GM12874 (cell line): ENCODE results near the gene NOL4L.

Experiments
- TF ChIP-seq, protein P1 (sequence below): IDR thresholded peaks from 2 replicates; pipeline ENCODE4 v1.5.1; 2011; ENCODE audit warnings: low read depth, mild to moderate bottlenecking, control low read depth, low read length, moderate library complexity; ENCODE audit not compliant: insufficient read depth

The NOL4L gene

DNA sequence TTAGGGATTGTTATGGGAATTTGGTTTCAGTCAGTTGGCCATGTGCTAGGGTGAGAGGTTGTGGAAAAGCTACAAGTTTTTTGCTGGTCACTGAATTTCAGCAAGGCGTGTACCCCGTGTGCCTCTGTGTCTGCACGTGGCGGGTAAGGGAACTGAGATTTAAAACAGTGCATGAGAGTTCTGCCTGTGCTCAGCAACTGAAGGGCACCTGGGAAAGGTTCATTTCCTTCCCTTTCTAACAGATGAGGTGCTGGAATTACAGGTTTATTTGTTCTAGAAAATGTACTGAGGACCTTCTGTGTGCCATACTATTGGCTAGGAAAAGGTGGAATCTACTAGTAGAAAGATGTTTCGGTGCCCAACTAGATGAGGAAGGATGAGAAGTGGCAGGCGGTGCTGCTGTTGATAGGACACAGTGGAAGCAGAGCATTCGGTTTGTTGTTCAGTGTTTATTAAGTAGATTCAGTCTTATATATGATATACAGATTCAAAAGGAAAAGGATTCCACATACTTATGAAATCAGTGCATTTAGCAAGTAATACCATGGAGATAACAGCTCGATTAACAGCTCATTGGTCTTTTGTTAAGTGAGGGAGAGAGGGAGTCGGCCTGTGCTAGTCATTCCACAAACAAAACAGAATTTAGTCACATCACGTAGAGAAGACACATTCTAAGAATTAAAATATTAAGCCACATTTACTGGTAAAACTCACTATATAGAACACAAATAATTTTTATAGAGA is 142.3 kb downstream of the NOL4L start:
- TF ChIP-seq, protein P1, sequence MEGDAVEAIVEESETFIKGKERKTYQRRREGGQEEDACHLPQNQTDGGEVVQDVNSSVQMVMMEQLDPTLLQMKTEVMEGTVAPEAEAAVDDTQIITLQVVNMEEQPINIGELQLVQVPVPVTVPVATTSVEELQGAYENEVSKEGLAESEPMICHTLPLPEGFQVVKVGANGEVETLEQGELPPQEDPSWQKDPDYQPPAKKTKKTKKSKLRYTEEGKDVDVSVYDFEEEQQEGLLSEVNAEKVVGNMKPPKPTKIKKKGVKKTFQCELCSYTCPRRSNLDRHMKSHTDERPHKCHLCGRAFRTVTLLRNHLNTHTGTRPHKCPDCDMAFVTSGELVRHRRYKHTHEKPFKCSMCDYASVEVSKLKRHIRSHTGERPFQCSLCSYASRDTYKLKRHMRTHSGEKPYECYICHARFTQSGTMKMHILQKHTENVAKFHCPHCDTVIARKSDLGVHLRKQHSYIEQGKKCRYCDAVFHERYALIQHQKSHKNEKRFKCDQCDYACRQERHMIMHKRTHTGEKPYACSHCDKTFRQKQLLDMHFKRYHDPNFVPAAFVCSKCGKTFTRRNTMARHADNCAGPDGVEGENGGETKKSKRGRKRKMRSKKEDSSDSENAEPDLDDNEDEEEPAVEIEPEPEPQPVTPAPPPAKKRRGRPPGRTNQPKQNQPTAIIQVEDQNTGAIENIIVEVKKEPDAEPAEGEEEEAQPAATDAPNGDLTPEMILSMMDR, result no peak

DNA sequence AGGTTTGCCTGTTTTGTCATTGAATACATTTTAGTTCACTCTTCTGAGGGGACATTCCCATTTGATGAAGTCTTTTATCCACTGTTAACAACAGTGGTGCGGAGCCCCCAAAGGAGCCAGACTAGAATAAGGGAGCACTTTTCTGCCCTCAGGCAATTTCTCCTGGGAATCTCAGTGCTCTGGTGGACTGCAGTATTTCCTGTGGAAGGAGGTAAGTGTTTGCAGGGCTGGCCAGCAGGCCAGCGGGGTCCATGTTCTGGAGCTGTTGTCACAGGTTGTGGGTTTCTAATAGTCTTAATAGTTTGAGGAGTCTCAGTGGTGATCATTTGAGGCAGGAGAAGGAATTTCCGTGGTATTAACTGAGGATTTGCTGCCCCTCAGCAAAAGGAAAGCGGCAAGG is 143.5 kb downstream of the NOL4L start:
- TF ChIP-seq, protein P1, result no peak

DNA sequence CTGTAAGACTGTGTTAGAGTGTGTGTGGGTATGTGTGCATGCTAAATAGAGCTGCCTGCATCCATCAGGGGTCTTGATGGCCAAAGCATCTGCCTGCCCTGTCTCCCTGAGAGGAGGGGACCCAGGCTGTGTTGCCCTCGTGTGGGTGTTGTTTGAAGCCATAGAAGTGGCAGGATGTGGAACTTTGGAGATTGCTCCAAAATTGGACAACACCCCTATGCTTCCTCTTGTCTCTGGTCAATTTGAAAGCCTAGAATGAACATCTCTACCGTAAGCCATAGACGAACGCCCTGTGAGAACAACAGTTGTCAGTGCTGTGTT is 144.4 kb downstream of the NOL4L start:
- TF ChIP-seq, protein P1, result no peak

DNA sequence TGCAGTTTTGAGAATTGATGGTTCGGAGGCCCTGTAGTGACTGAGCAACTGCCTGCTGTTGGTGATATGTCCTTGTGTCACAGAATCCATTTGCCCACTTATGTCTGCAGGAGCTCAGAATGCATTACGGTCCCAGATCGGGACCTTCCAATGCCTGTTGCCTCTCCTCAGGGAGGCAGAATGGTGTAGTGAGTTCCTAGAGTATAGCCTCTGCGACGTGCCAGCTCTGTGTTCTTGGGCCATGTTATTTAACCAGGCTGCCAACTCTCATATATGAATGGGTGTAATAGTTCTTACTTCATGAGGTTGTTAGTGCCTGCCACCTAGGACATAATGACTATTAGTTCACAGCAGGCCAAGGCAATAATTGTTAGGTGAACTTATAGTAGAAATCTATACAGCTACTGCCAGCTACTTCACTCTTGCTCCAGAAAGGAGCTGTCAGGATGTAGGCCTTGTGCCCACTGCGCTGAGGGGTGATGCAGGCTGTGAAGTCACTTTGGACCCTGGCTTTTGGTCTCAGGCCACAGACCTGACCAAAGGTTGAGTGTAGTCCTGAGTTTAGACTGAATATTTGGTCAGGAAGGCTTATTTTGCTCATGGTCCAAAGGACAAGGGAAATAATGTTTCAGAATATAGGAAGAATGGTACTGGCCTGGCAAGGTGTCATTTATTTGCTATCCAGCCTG is 144.9 kb downstream of the NOL4L start:
- TF ChIP-seq, protein P1, result no peak

DNA sequence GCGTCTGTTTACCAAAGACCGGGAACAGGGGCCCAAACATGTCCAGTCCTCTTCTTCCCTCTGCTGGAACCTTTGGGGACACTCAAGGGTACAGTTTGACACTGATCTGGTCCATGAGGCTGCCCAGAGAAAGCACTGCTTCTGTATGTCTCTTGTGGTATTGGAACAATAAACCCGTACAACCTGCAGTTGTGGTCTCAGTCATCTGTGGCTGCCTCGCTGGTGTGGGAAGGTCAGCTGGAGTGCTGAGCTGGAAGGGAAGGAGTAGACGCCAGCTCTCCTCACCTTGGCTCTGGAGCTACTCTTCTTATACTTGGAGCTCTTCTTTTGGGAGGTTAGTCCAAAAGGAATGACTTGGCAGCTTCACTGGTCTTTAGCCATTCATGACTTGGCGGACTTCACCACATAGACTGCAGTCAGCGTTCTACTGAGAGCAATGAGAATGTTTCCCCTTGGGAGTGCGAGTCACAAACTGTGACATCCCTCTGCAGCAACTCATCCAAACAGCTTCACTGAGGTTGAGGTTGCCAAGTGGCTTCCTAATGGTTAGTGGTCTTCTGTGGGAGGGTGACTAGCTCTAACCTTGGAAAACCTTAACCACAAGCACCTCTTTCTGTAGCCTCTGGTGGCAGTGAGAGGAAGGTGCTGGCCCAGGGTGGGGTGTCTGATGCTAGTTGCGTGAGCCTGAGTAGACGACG is 145.9 kb downstream of the NOL4L start:
- TF ChIP-seq, protein P1, result no peak

DNA sequence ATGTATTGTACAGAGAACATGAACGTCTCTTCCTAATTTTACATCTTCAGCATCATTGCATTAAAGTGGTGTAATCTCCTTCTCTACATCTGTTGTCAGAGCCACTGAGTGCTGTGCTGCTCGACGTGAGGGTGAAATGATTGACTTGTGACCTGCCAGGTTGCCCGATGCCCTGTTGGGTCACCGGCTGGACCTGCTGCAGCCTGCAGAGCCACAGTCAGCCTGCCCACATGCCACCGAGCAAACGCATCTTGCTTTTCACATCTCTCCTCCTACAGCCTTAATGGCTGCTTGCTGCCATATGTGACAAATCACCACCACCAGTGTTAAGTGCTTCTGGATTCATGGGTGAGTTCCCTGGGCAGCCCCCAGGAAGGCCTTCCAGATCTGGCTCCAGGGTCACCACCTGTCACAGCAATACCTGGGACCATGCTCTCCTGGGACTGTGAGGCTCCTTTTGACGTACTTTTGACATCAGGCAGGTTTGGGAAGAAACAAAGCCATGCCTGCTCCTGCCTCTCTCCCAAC is 146.7 kb downstream of the NOL4L start:
- TF ChIP-seq, protein P1, result no peak

DNA sequence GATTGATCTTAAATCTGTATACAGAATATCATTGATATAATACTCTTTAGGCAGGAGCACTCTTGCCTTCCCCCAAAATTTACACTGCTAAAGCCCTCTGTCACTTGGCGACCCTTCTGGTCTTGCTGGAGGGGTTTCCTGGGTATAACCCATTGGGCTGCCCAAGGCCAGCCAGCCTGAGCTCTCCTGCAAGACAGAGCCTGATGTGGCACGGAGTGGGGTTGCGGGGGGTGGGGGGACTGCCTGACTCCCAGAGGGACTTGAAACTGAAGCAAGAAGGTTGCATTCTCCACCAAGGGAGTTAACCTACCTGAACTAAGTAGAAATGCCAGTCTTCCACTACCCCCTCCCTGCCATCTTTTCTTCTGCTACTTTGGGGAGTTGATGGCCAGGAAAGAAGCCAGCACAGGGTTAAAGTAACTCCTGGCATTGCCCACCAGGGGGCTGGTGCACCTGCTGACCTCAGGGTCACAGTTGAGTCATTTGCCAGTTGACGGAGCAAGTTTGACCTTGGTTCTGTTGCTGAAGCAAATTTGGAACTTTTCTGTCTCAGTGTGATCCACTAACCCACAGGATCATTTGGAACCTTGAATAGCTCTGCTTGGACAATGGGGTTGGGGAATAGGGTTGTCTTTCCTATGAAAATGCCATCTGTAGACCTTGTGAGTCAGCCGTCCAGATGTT is 147.6 kb downstream of the NOL4L start:
- TF ChIP-seq, protein P1, result peak; percentile 42
